Natural killer cell (primary cell): ENCODE results near the gene DNTT. TPM values are rescaled to one million over a fixed set of nuclear protein-coding genes. Genes with fewer than 3 reads are reported as not detected.

Source experiments
- ATAC-seq, 3 donors: fragments of 150-1000 bp in 2 of 3; fragments of 200-7000 bp in 1 of 3; cut with Tn5 transposase; 1 replicate in 1 of 3; 2 replicates in 2 of 3; pipeline ENCODE4 v1.10.0; 2021; ENCODE audit warnings: mild to moderate bottlenecking in 2 of 3, moderate library complexity in 2 of 3
- DNase-seq, 2 donors: peaks; one replicate each; pipeline versions ENCODE4 v3.0.0 to v3.0.0-alpha.2; 2013 to 2021; ENCODE audit warnings: mixed read lengths in 1 of 2
- H3K27ac ChIP-seq: one replicate; pipeline ENCODE4 v1.5.1; 2013; ENCODE audit warnings: mild to moderate bottlenecking, low read length
- H3K27me3 ChIP-seq: one replicate; pipeline ENCODE4 v1.6.1; 2013; ENCODE audit warnings: low read length; ENCODE audit not compliant: control insufficient read depth, insufficient read depth
- H3K36me3 ChIP-seq: one replicate; pipeline ENCODE4 v1.6.1; 2013; ENCODE audit warnings: low read length; ENCODE audit not compliant: control insufficient read depth, insufficient read depth
- H3K4me1 ChIP-seq: one replicate; pipeline ENCODE4 v1.6.1; 2013; ENCODE audit warnings: low read length; ENCODE audit not compliant: control insufficient read depth, insufficient read depth
- H3K4me3 ChIP-seq: one replicate; pipeline ENCODE4 v1.5.1; 2013; ENCODE audit warnings: low read length
- H3K9me3 ChIP-seq: one replicate; pipeline ENCODE4 v1.6.1; 2013; ENCODE audit warnings: low read length; ENCODE audit not compliant: control insufficient read depth, insufficient read depth
- H3K27ac Mint-ChIP-seq, 2 donors: one replicate each; pipeline ENCODE4 v1.8.0; 2022; ENCODE audit warnings: mild to moderate bottlenecking in 2 of 2, mixed read lengths in 2 of 2, moderate library complexity in 1 of 2
- H3K27me3 Mint-ChIP-seq, 2 donors: one replicate each; pipeline ENCODE4 v1.8.0; 2022; ENCODE audit warnings: low read depth in 2 of 2, mixed read lengths in 2 of 2
- H3K36me3 Mint-ChIP-seq: one replicate; pipeline ENCODE4 v1.8.0; 2022; ENCODE audit warnings: mixed read lengths
- H3K4me1 Mint-ChIP-seq, 2 donors: one replicate each; pipeline ENCODE4 v1.8.0; 2022; ENCODE audit warnings: mixed read lengths in 2 of 2
- H3K4me3 Mint-ChIP-seq: one replicate; pipeline ENCODE4 v1.8.0; 2022; ENCODE audit warnings: mild to moderate bottlenecking, moderate library complexity, mixed read lengths
- H3K9me3 Mint-ChIP-seq, 2 donors: one replicate each; pipeline ENCODE4 v1.8.0; 2022; ENCODE audit warnings: mixed read lengths in 2 of 2
- WGBS: methylation state at CpG from one replicate; pipeline ENCODE4 v1.1.7; 2013; ENCODE audit warnings: missing lambda C conversion rate; ENCODE audit not compliant: insufficient coverage; 5-methylcytosine and 5-hydroxymethylcytosine counted together
- intact Hi-C: fragments of 100-400 bp; cut with micrococcal nuclease; formaldehyde crosslinking; loops from one replicate; pipeline ENCODE4 v1.14.2; 2022
- total RNA-seq, 4 donors: library from RNA; stranded (reverse); fragments of 120-200 nt in 1 of 4; gene quantifications; one replicate each; pipeline versions ENCODE4 v1.2.3 to v1.2.4, GENCODE V29; 2013 to 2022
- TF ChIP-seq, protein P1 (sequence below): fragments of 200-600 bp; IDR thresholded peaks from one replicate; pipeline ENCODE4 v1.8.0; 2022; ENCODE audit warnings: antibody characterized with exemption

DNTT gene
- total RNA-seq, 3 donors from 2014 or later (not counting 1 experiment from before 2014, with no cell fraction given): not detected

DNA sequence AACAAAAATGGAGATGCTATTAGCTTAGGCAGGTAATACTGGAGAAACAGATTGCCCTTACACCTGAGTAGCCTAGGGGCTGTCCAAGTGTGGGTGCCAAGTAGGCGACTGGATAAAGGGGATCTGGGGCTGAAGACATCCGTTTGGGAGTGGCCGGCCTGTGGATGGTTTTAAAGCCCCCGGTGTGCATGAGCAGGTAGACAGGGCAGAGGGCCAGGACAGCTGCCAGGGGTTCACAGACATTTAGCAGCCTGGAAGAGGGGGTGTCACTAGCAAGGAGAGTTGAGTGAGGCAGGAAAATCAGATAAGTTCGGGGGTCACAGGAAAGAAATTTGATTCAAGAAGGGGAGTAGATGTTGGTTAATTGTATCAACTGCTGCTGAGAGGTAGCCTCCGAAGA lies 56.1 kb downstream of the DNTT start:
- Mint-ChIP-seq H3K4me3 (no peak overlapping the region), H3K4me1 (no peaks in the 10 kb centered on the region), H3K27ac (no peak overlapping the region), H3K27me3 (peaks cover 11 to 28% of the 10 kb centered on the region in 2 donors), H3K36me3 (no peaks in the 10 kb centered on the region), H3K9me3 (no peaks in the 10 kb centered on the region)
- intact Hi-C loops: no loop called here
- Histone ChIP-seq H3K9me3 (no peaks in the 10 kb centered on the region), H3K27me3 (no peaks in the 10 kb centered on the region), H3K4me3 (no peak overlapping the region), H3K36me3 (no peaks in the 10 kb centered on the region), H3K4me1 (no peaks in the 10 kb centered on the region), H3K27ac (no peak overlapping the region)
- DNase-seq (no peak), ATAC-seq (no peak)
- WGBS: 93% methylated on average over 6 of the region's 6 CpGs
- TF ChIP-seq, protein P1, sequence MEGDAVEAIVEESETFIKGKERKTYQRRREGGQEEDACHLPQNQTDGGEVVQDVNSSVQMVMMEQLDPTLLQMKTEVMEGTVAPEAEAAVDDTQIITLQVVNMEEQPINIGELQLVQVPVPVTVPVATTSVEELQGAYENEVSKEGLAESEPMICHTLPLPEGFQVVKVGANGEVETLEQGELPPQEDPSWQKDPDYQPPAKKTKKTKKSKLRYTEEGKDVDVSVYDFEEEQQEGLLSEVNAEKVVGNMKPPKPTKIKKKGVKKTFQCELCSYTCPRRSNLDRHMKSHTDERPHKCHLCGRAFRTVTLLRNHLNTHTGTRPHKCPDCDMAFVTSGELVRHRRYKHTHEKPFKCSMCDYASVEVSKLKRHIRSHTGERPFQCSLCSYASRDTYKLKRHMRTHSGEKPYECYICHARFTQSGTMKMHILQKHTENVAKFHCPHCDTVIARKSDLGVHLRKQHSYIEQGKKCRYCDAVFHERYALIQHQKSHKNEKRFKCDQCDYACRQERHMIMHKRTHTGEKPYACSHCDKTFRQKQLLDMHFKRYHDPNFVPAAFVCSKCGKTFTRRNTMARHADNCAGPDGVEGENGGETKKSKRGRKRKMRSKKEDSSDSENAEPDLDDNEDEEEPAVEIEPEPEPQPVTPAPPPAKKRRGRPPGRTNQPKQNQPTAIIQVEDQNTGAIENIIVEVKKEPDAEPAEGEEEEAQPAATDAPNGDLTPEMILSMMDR: no peak

DNA sequence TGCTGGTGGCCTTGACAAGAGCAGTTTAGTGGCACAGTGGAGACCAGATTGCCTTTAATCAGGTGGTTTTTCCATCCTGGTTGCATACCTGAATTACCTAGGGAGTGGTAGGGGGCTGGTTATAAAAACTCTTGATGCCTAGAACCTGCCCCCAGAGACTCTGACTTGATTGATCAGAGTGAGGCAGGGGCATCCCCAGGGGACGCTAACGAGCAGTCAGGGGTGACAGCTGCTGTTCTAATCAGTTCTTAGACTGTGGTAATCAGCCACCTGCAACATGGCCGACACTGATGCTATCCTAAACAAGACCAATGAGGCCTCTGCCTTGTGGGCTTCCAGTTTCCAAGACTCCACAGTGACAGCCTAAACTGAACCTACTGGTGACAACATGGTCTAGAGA lies 56.5 kb downstream of the DNTT start:
- Mint-ChIP-seq H3K36me3 (no peaks in the 10 kb centered on the region), H3K4me1 (no peaks in the 10 kb centered on the region), H3K9me3 (no peaks in the 10 kb centered on the region), H3K27ac (no peak overlapping the region), H3K4me3 (no peak overlapping the region), H3K27me3 (peaks cover 11 to 28% of the 10 kb centered on the region in 2 donors)
- TF ChIP-seq, protein P1: no peak
- ATAC-seq: no peak
- 87% methylated on average over 3 of the region's 3 CpGs for WGBS
- H3K27me3 ChIP-seq: no peaks in the 10 kb centered on the region
- no peaks in the 10 kb centered on the region for H3K9me3 ChIP-seq
- no peak overlapping the region for H3K27ac ChIP-seq
- intact Hi-C loops: no loop called here
- no peak overlapping the region for H3K4me3 ChIP-seq
- no peaks in the 10 kb centered on the region for H3K36me3 ChIP-seq
- DNase-seq: no peak
- no peaks in the 10 kb centered on the region for H3K4me1 ChIP-seq

DNA sequence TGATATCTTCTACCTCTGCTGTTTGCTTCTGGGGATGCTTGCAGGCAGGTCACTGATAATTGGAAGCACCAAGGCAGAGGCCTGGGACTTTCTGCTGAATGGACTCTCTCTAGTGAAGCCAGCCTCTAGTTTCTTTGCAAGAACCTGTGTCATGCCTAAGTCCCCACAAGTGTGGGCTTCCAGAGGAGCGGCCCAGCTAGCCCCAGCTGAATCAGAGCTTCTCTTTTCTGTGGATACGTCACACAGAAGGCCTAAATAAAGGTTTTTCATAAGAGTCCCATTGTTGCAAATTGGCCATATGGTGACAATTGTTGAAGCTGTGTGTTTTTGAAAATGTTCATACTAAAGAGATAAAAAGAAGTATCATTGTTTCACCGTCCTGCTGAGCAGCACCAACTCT lies 61.3 kb downstream of the DNTT start:
- ATAC-seq (no peak), DNase-seq (no peak)
- H3K9me3 Mint-ChIP-seq: no peaks in the 10 kb centered on the region
- no peaks in the 10 kb centered on the region for H3K27me3 ChIP-seq
- H3K36me3 ChIP-seq: no peaks in the 10 kb centered on the region
- no peak overlapping the region for H3K4me3 Mint-ChIP-seq
- 88% methylated on average over 3 of the region's 3 CpGs for WGBS
- no peaks in the 10 kb centered on the region for H3K36me3 Mint-ChIP-seq
- H3K27ac ChIP-seq: no peak overlapping the region
- TF ChIP-seq, protein P1: no peak
- H3K4me3 ChIP-seq: no peak overlapping the region
- no peaks in the 10 kb centered on the region for H3K4me1 Mint-ChIP-seq
- intact Hi-C loops: no loop called here
- H3K9me3 ChIP-seq: no peaks in the 10 kb centered on the region
- H3K27ac Mint-ChIP-seq: no peak overlapping the region
- no peaks in the 10 kb centered on the region for H3K27me3 Mint-ChIP-seq
- H3K4me1 ChIP-seq: no peaks in the 10 kb centered on the region

DNA sequence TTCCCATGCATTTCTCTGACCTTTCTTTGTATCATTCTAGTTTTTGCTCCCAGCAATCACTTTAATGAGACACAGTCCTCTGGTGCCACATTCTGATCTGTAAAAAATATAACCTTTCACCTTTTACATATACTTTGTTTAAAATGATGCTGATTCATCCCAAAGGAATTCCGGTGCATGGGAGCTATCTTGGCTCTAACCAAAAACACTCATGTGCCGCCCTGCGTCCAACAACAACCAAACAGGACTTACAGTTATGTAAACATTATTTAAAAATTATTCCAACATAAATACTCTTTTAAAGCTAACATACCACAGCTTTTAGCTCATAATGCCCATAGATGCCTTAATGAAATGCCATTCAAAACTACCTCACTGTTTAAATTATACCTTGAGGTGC lies 62.3 kb downstream of the DNTT start:
- Histone ChIP-seq H3K27ac (no peak overlapping the region), H3K36me3 (no peaks in the 10 kb centered on the region), H3K4me1 (no peaks in the 10 kb centered on the region), H3K27me3 (no peaks in the 10 kb centered on the region), H3K4me3 (no peak overlapping the region), H3K9me3 (no peaks in the 10 kb centered on the region)
- intact Hi-C loops: no loop called here
- Mint-ChIP-seq H3K27ac (no peak overlapping the region), H3K4me3 (no peak overlapping the region), H3K36me3 (no peaks in the 10 kb centered on the region), H3K9me3 (no peaks in the 10 kb centered on the region), H3K4me1 (no peaks in the 10 kb centered on the region), H3K27me3 (no peaks in the 10 kb centered on the region)
- no peak for DNase-seq
- TF ChIP-seq, protein P1: no peak
- WGBS: 77% methylated on average over 3 of the region's 3 CpGs
- ATAC-seq: no peak
